Stimulated activated CD4-positive, alpha-beta T cell treated with anti-CD3 and anti-CD28 coated beads, Interleukin-12 subunit alpha, Interleukin-12 subunit beta, amount 100 ng/mL, for 48 hours (primary cell): ENCODE measurements around the gene ATXN1.
"Not testable (repeated sequence)": the region's sequence is repeated elsewhere in the genome, so short reads cannot be mapped to it uniquely, and the experiment has no call there.

Experiments used
- DNase-seq, 3 donors: peaks; one replicate each; pipeline ENCODE4 v3.0.0-alpha.2; 2020; ENCODE audit warnings: low read depth in 2 of 3, low spot score in 1 of 3

Gene ATXN1

GRCh38 chr6:16702627-16703378 is 58.5 kb downstream of the ATXN1 start:
- not testable (repeated sequence) for DNase-seq

GRCh38 chr6:16700916-16701234 is 60.4 kb downstream of the ATXN1 start:
- no peak for DNase-seq

- DNase-seq = peak in 1 of 3 donors; percentile 45
These were observed 60.9 kb downstream of the ATXN1 start for GRCh38 chr6:16700202-16700915.

GRCh38 chr6:16698997-16699868 is 62.0 kb downstream of the ATXN1 start:
- DNase-seq = no peak

GRCh38 chr6:16698162-16698533 is 63.1 kb downstream of the ATXN1 start:
- no peak for DNase-seq

- DNase-seq = no peak
These were observed 63.7 kb downstream of the ATXN1 start for GRCh38 chr6:16697437-16698161.

- no peak for DNase-seq
These were observed 64.8 kb downstream of the ATXN1 start for GRCh38 chr6:16696496-16696895.

GRCh38 chr6:16694781-16695578 is 66.3 kb downstream of the ATXN1 start:
- no peak for DNase-seq

GRCh38 chr6:16691324-16691723 is 69.9 kb downstream of the ATXN1 start:
- DNase-seq = no peak

GRCh38 chr6:16690608-16691142 is 70.6 kb downstream of the ATXN1 start:
- DNase-seq = peak in 2 of 3 donors; percentile 50 to 60

GRCh38 chr6:16689788-16690607 is 71.3 kb downstream of the ATXN1 start:
- DNase-seq = no peak

- DNase-seq = no peak
These were observed 72.2 kb downstream of the ATXN1 start for GRCh38 chr6:16688984-16689636.

- no peak for DNase-seq
These were observed 72.8 kb downstream of the ATXN1 start for GRCh38 chr6:16688436-16688835.

GRCh38 chr6:16687045-16687444 is 74.2 kb downstream of the ATXN1 start:
- no peak for DNase-seq

- DNase-seq = peak; percentile 84 to 91 (median 90)
These were observed 76.2 kb downstream of the ATXN1 start for GRCh38 chr6:16684896-16685554.

GRCh38 chr6:16684195-16684689 is 77.0 kb downstream of the ATXN1 start:
- no peak for DNase-seq

- no peak for DNase-seq
These were observed 77.5 kb downstream of the ATXN1 start for GRCh38 chr6:16683641-16684194.
